ENCODE data around the gene ROM1.

Gene ROM1

DNA sequence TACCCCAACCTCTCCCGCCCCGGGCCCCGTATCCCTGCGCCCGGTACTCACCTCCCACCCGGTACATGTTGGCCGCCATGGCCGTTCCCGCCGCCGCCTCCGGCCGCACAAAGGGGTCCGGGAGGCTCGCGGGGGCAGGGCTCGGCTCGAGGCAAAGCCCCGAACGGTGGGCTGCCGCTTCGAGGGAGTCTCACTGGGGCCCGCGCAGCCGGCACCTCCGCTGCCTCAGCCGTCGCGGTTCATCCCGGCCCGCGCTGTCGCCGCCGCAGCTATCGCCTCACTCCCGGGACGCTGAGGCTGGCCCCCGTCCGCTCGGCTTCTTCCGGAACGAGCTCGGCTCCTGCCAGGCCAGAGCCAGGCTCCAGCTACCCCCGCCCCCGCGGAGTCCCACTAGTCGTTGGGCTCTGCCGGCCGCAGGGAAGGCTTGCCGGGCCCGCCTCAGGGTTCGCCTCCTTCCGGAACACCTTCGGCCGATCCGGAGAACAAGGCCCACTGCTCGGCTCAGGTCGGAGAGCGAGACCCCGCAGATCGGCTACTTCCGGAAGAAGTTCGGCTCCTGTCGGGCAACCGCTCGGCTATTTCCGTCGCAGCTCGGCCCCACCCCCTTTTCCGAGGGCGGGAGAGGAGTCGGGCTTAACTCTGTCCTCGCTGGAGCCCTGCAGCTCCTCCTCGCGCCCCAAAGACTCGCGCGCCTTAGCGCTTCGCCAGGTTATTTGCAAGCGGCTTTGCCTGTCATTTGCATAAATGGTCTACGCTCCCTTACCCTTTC, 11.5 kb upstream of the ROM1 start, which contains the start of gene MTA2:
Gene MTA2 (minus strand): TSS at position 494 of the 769 bp plus-strand sequence. CDS start 415 bp downstream, at position 79.
- Histone ChIP-seq H3K36me3 (ENCODE audit: low read length) (peaks cover 18% of the 10 kb centered on the region; the same call in 1 of the 2 replicates), H3K27ac (ENCODE audit: low read depth, low read length) (peak within 1 kb of the TSS; percentile 84), H3K9me3 (ENCODE audit: insufficient read depth, low read length) (no peaks in the 10 kb centered on the region), H3K4me3 (ENCODE audit: insufficient read depth, low read length, poor library complexity, severe bottlenecking) (peak within 1 kb of the TSS; percentile 88), H3K4me2 (ENCODE audit: low read depth, low read length, poor library complexity, severe bottlenecking) (peak within 1 kb of the TSS; percentile 90), H3K79me2 (ENCODE audit: insufficient read depth, low read length) (peaks cover 33% of the 10 kb centered on the region), H3K9ac (ENCODE audit: low read length) (peak within 1 kb of the TSS; percentile 99), H3K27me3 (ENCODE audit: low read length) (no peaks in the 10 kb centered on the region), H4K20me1 (ENCODE audit: low read depth, low read length) (no peaks in the 10 kb centered on the region), H2AFZ (ENCODE audit: low read depth, low read length, severe bottlenecking) (no peak within 1 kb of the TSS), H3F3A (ENCODE audit: insufficient read depth) (peaks cover 20% of the 10 kb centered on the region), H3K9me2 (replicated peaks; ENCODE audit: insufficient read depth, low read length) (no peaks in the 10 kb centered on the region)
- TF ChIP-seq, protein P1, sequence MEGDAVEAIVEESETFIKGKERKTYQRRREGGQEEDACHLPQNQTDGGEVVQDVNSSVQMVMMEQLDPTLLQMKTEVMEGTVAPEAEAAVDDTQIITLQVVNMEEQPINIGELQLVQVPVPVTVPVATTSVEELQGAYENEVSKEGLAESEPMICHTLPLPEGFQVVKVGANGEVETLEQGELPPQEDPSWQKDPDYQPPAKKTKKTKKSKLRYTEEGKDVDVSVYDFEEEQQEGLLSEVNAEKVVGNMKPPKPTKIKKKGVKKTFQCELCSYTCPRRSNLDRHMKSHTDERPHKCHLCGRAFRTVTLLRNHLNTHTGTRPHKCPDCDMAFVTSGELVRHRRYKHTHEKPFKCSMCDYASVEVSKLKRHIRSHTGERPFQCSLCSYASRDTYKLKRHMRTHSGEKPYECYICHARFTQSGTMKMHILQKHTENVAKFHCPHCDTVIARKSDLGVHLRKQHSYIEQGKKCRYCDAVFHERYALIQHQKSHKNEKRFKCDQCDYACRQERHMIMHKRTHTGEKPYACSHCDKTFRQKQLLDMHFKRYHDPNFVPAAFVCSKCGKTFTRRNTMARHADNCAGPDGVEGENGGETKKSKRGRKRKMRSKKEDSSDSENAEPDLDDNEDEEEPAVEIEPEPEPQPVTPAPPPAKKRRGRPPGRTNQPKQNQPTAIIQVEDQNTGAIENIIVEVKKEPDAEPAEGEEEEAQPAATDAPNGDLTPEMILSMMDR (IDR thresholded peaks at IDR 0.05; ENCODE audit: insufficient read depth, low read length, poor library complexity, severe bottlenecking): no peak
- no peak for TF ChIP-seq EZH2phosphoT487 (conservative IDR thresholded peaks at IDR 0.05; ENCODE audit: low read length)

DNA sequence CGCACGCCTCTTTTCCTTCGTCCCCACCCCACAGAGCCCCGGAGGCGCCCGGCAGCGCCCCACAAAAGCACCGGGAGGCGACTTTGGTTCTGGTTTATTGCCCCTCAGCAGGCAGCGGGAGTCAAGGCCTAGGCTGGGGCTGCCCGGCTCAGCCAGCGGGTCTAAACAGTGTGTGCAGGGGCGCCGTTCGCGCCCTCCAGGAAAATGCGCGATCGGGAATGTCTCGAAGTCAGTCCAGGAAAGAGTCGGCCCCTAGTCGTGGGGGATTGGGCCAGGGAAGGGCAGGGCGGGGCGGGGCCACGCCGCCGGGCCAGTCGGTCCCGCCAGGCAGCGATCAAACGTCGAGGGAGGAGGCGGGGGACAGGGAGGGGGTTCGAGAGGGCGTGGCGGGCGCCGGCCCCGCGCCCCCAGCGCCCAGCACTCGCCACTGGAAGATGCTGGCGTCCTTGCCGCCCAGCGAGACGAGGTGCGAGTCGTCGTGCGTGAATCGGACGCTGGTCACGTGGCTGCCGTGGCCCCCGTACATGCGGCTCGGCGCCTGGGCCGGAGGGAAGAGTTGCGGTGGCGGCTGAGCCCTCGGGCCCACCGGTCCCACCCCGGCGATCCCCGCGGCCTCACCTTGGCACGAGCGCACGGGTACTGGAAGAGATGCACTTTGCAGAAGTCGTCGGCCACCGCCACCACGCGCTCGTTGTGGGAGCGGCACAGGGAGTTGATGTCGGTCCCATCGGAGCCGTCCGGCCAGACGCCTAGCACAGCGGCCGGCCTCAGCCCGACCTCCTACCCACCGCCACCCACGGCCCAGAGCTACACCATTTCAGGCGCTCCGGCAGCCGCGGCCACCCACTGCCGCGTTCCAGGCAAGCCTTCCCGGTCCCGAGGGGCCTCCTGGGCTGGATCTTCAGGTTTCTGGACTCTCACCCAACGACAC, 10.7 kb upstream of the ROM1 start:
- Histone ChIP-seq H3K9ac (ENCODE audit: low read length) (0 out of 2 replicates have a peak overlapping the region, but pooled peaks have one; percentile 28), H3K9me3 (ENCODE audit: insufficient read depth, low read length) (no peaks in the 10 kb centered on the region), H4K20me1 (ENCODE audit: low read depth, low read length) (no peaks in the 10 kb centered on the region), H2AFZ (ENCODE audit: low read depth, low read length, severe bottlenecking) (no peak overlapping the region), H3F3A (ENCODE audit: insufficient read depth) (peaks cover 20% of the 10 kb centered on the region), H3K27me3 (ENCODE audit: low read length) (no peaks in the 10 kb centered on the region), H3K27ac (ENCODE audit: low read depth, low read length) (peak overlapping the region; percentile 36), H3K9me2 (replicated peaks; ENCODE audit: insufficient read depth, low read length) (no peaks in the 10 kb centered on the region), H3K79me2 (ENCODE audit: insufficient read depth, low read length) (peaks cover 33% of the 10 kb centered on the region), H3K36me3 (ENCODE audit: low read length) (peaks cover 18% of the 10 kb centered on the region; the same call in 1 of the 2 replicates), H3K4me2 (ENCODE audit: low read depth, low read length, poor library complexity, severe bottlenecking) (peak overlapping the region; percentile 54), H3K4me3 (ENCODE audit: insufficient read depth, low read length, poor library complexity, severe bottlenecking) (peak overlapping the region; percentile 24)
- TF ChIP-seq, protein P1 (IDR thresholded peaks at IDR 0.05; ENCODE audit: insufficient read depth, low read length, poor library complexity, severe bottlenecking): no peak
- TF ChIP-seq EZH2phosphoT487 (conservative IDR thresholded peaks at IDR 0.05; ENCODE audit: low read length): no peak

DNA sequence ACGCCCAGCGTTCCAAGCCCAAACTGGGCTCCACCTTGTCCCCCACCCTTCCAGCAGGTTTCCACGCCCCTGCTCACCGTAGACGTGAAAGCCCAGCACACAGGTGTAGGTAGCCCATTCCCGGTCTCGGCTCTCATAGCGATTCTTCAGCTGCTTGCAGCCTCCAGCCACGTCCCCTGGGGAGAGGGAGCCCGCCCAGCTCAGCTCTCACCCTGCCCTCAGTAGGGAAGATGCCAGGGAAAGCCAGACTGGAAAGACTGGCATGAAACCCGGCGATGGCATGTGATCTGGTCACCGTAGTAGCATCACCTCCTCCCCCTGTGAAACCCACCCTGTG, 10.0 kb upstream of the ROM1 start:
- Histone ChIP-seq H3K4me2 (ENCODE audit: low read depth, low read length, poor library complexity, severe bottlenecking) (no peak overlapping the region), H3F3A (ENCODE audit: insufficient read depth) (peaks cover 20% of the 10 kb centered on the region), H4K20me1 (ENCODE audit: low read depth, low read length) (no peaks in the 10 kb centered on the region), H3K27me3 (ENCODE audit: low read length) (no peaks in the 10 kb centered on the region), H3K9ac (ENCODE audit: low read length) (no peak overlapping the region), H3K79me2 (ENCODE audit: insufficient read depth, low read length) (peaks cover 33% of the 10 kb centered on the region), H3K9me3 (ENCODE audit: insufficient read depth, low read length) (no peaks in the 10 kb centered on the region), H3K4me3 (ENCODE audit: insufficient read depth, low read length, poor library complexity, severe bottlenecking) (no peak overlapping the region), H3K9me2 (replicated peaks; ENCODE audit: insufficient read depth, low read length) (no peaks in the 10 kb centered on the region), H3K36me3 (ENCODE audit: low read length) (peaks cover 18% of the 10 kb centered on the region; the same call in 1 of the 2 replicates), H2AFZ (ENCODE audit: low read depth, low read length, severe bottlenecking) (no peak overlapping the region), H3K27ac (ENCODE audit: low read depth, low read length) (no peak overlapping the region)
- TF ChIP-seq, protein P1 (IDR thresholded peaks at IDR 0.05; ENCODE audit: insufficient read depth, low read length, poor library complexity, severe bottlenecking): no peak
- no peak for TF ChIP-seq EZH2phosphoT487 (conservative IDR thresholded peaks at IDR 0.05; ENCODE audit: low read length)

All from SU-DHL-6 (cell line).